ENCODE measurements around the gene NCAM1. TPM values are rescaled to one million over a fixed set of nuclear protein-coding genes. Genes with fewer than 3 reads are reported as not detected.

Gene NCAM1
- total and polyA plus RNA-seq, 9 of the 15 experiments (the other 6 are each of a cell fraction or from before 2014, with no cell fraction given), result 0.09 to 0.23 TPM; not detected in 7

DNA sequence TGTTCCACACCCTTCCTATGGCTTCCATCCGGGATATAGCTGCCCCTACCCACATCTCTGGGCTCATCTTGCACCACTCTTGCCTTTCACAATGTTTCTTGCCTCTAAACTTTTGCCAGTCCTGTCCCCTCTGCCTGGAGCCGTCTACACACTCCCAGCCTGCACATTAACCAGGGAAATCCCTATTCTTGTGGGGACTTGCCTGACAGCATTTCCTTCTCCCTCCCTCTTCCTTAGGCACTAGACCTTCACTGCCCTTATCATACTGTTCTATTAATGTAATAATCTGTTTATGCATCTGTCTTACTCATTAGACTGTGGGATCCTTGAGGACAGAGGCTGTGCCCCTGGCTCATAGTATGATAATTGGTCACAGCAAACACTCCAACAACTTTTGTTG, 347.4 kb downstream of the NCAM1 start:
- Histone ChIP-seq H4K20me1 (replicated peaks; ENCODE audit: control insufficient read depth, insufficient read depth, low read length) (no peaks in the 10 kb centered on the region), H3K9ac (ENCODE audit: insufficient read depth in 1 of 2, low read depth in 2 of 2, low read length in 2 of 2) (no peak overlapping the region), H3K4me2 (ENCODE audit: insufficient read depth, low read length) (no peak overlapping the region), H3K9me3 (replicated peaks; ENCODE audit: control insufficient read depth, insufficient read depth, low read depth, low read length) (no peaks in the 10 kb centered on the region), H3K9me1 (ENCODE audit: control insufficient read depth, insufficient read depth, low read length) (no peaks in the 10 kb centered on the region), H3K36me3 (ENCODE audit: control insufficient read depth, insufficient read depth, low read length) (no peaks in the 10 kb centered on the region), H3K4me1 (replicated peaks in 1 of 2; ENCODE audit: control insufficient read depth in 2 of 2, insufficient read depth in 2 of 2, low read length in 2 of 2) (no peaks in the 10 kb centered on the region), H3K27ac (ENCODE audit: extremely low read depth, low read depth, low read length) (no peak overlapping the region), H3K27me3 (ENCODE audit: control insufficient read depth in 2 of 2, insufficient read depth in 2 of 2, low read length in 2 of 2) (peaks cover 5 to 16% of the 10 kb centered on the region in 2 experiments; a peak in 3 of 5 replicates), H2AFZ (ENCODE audit: low read depth, low read length) (no peak overlapping the region), H3K4me3 (no peak overlapping the region), H3K79me2 (ENCODE audit: control insufficient read depth, insufficient read depth, low read length) (no peaks in the 10 kb centered on the region)
- DNase-seq (ENCODE audit: extremely low read depth in 1 of 4, low spot score in 3 of 4) (no peak), FAIRE-seq (no peak), ATAC-seq (no peak)
- ChIA-PET POLR2A (no interaction called here), CTCF (ENCODE audit: low intra/inter-chr PET ratio) (interaction anchor here (0.6 kb wide), 1 partner anchor 1029 kb away, joined by 4 read pairs; no protein-coding TSS in a partner anchor)
- no TSS peak for BruUV-seq (replicated peaks)
- in situ Hi-C loops (cut with MboI) (loop anchor here (5.0 to 25.0 kb wide), 3 partner anchors 229 to 954 kb away; no protein-coding TSS in a partner anchor), intact Hi-C loops (cut with micrococcal nuclease) (loop anchor here (5.0 to 10.0 kb wide), 3 partner anchors 186 to 954 kb away; no protein-coding TSS in a partner anchor)
- no peak for TF ChIP-seq CEBPB (tag; IDR thresholded peaks at IDR 0.05)
- no peak for TF ChIP-seq NCOA6 (IDR thresholded peaks at IDR 0.05)
- TF ChIP-seq RBBP5 (IDR thresholded peaks at IDR 0.05; ENCODE audit: borderline replicate concordance, insufficient read depth, low read length, poor library complexity, severe bottlenecking), result no peak
- TF ChIP-seq ZNF143 (CRISPR knock-in tag; IDR thresholded peaks at IDR 0.05), result no peak
- no peak for TF ChIP-seq NEUROD1 (IDR thresholded peaks at IDR 0.05; ENCODE audit: borderline replicate concordance, low read depth, low read length, partially characterized antibody)
- TF ChIP-seq ZKSCAN3 (CRISPR knock-in tag; IDR thresholded peaks at IDR 0.05), result no peak
- TF ChIP-seq MYNN (IDR thresholded peaks at IDR 0.05), result no peak
- no peak for TF ChIP-seq MYNN (CRISPR knock-in tag; IDR thresholded peaks at IDR 0.05)
- TF ChIP-seq USF2 (CRISPR knock-in tag; IDR thresholded peaks at IDR 0.05), result no peak
- WGBS (ENCODE audit: insufficient coverage, low coverage, missing lambda C conversion rate), result 0% methylated on average over 2 of the region's 2 CpGs

Measured in K562 (cell line).